ENCODE results near the gene PDE4D. TPM values are rescaled to one million over a fixed set of nuclear protein-coding genes. Genes with fewer than 3 reads are reported as not detected.

PDE4D gene
- total RNA-seq, 1 experiment from 2014 or later = 2.1 TPM

DNA sequence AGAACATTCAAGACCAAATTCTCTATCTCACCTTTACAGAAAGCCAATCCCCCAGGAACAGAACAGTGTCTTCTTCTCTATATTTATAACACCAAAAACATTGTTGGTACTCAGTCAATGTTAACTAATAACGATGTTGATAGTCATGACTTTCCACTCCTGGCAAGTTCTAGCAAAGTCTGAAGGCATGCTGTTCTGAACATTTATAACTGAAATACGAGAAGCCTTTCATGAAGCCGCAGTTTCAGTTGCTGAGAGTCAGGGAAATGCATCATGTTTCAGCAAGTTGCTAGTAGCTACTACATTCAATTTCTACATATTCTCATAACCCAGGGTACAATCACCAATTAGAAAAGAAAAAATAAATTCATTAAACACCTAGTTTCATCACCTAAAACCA is 301.4 kb downstream of the PDE4D start:
- Histone ChIP-seq H3K4ac (ENCODE audit: low read depth, low read length) (no peak overlapping the region), H3K4me2 (ENCODE audit: insufficient read depth, insufficient read length, low read length) (no peak overlapping the region), H3K14ac (ENCODE audit: insufficient read depth, low read length) (no peak overlapping the region), H2AFZ (ENCODE audit: low read length) (no peak overlapping the region), H3T11ph (ENCODE audit: low read length) (no peak overlapping the region), H2AK5ac (ENCODE audit: insufficient read length, low read length) (no peak overlapping the region), H3K9ac (ENCODE audit: extremely low read depth, insufficient read length, low read length) (no peak overlapping the region), H2BK5ac (ENCODE audit: insufficient read length, low read length) (no peak overlapping the region), H3K23ac (ENCODE audit: insufficient read length, low read depth, low read length) (no peak overlapping the region), H2BK120ac (ENCODE audit: low read depth, low read length, poor library complexity, severe bottlenecking) (no peak overlapping the region), H3K4me1 (ENCODE audit: insufficient read depth, low read length) (no peaks in the 10 kb centered on the region; the same call in 1 of the 2 replicates), H4K20me1 (ENCODE audit: control insufficient read depth, insufficient read depth, insufficient read length) (no peaks in the 10 kb centered on the region), H2BK20ac (ENCODE audit: low read depth, low read length, poor library complexity, severe bottlenecking) (no peak overlapping the region), H3K23me2 (ENCODE audit: insufficient read length, low read depth, low read length, poor library complexity, severe bottlenecking) (no peaks in the 10 kb centered on the region), H3K79me1 (ENCODE audit: insufficient read depth, low read depth, low read length, poor library complexity, severe bottlenecking) (no peaks in the 10 kb centered on the region), H2BK12ac (ENCODE audit: insufficient read length, low read depth, low read length) (no peak overlapping the region), H3K27ac (ENCODE audit: insufficient read length, low read depth, low read length) (no peak overlapping the region), H4K91ac (ENCODE audit: insufficient read length, low read depth, low read length) (no peak overlapping the region), H3K9me3 (ENCODE audit: control insufficient read depth, low read depth, low read length) (no peaks in the 10 kb centered on the region), H4K8ac (replicated peaks; ENCODE audit: insufficient read length, low read depth, low read length) (no peak overlapping the region), H3K18ac (ENCODE audit: insufficient read length, low read depth, low read length) (no peak overlapping the region), H3K56ac (ENCODE audit: insufficient read length, low read depth, low read length) (no peak overlapping the region), H3K79me2 (ENCODE audit: insufficient read depth, low read length) (no peaks in the 10 kb centered on the region), H3K27me3 (ENCODE audit: insufficient read depth, low read length) (no peaks in the 10 kb centered on the region), H2BK15ac (ENCODE audit: low read depth, low read length) (no peak overlapping the region), H4K5ac (ENCODE audit: insufficient read length, low read depth, low read length) (no peak overlapping the region)
- H3K4me1 Mint-ChIP-seq = peaks cover 25 to 27% of the 10 kb centered on the region in 2 experiments
- H3K27me3 Mint-ChIP-seq (ENCODE audit: low read depth) = no peaks in the 10 kb centered on the region
- DNase-seq = no peak
- 0 out of 5 replicates have a peak, but pooled peaks cover 0 to 4% of the 10 kb centered on the region in 2 experiments for H3K9me3 Mint-ChIP-seq
- no peak for TF ChIP-seq CTCF (conservative IDR thresholded peaks at IDR 0.05)
- WGBS (ENCODE audit: extremely low coverage, insufficient read length, low lambda C conversion rate) = no CpG with 5 or more reads among the region's 3 CpGs
- H3K36me3 Mint-ChIP-seq (ENCODE audit: insufficient read depth in 1 of 3, low read depth in 3 of 3) = no peaks in the 10 kb centered on the region
- no peak overlapping the region; a peak in 2 of 7 replicates for H3K27ac Mint-ChIP-seq
- no peak overlapping the region for H3K4me3 Mint-ChIP-seq
